ENCODE data around the gene MARCKSL1.

- TF ChIP-seq EZH2 (IDR thresholded peaks at IDR 0.05; ENCODE audit: insufficient read depth, poor library complexity, severe bottlenecking) (no peak), EZH2phosphoT487 (IDR thresholded peaks at IDR 0.05; ENCODE audit: insufficient read depth, low read depth) (no peak)
These were observed 5.9 kb upstream of the MARCKSL1 start for GRCh38 chr1:32341971-32342370.

Data from GM23248 (cell line).